Measurements from ENCODE around the gene CPLX1. TPM values are rescaled to one million over a fixed set of nuclear protein-coding genes. Genes with fewer than 3 reads are reported as not detected.

The CPLX1 gene
- total RNA-seq, 2 experiments from 2014 or later: 0.37 to 0.48 TPM

DNA sequence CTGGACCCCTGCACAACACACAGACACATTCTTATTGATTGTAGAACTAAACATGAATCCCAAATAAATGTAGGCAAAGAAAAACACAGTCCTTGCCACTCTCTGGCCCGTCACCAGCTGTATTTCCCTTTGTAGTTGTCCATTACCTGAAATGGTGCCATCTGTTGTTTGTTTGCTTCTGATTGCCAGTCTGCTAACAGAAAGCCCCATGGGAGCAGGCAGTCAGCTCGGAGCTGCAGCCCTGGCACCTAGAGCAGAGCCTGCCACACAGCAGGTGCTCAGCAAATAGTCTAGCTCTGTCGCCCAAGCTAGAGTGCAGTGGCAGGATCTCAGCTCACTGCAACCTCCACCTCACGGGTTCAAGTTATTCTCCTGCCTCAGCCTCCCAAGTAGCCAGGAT lies 28.9 kb downstream of the CPLX1 start:
- Mint-ChIP-seq H3K27ac (no peak overlapping the region), H3K4me1 (ENCODE audit: low read depth) (peaks cover 28% of the 10 kb centered on the region), H3K9me3 (no peaks in the 10 kb centered on the region), H3K4me3 (no peak overlapping the region), H3K36me3 (ENCODE audit: low read depth) (no peaks in the 10 kb centered on the region), H3K27me3 (ENCODE audit: low read depth) (peaks cover 39% of the 10 kb centered on the region)
- CTCF ChIA-PET: interaction anchor here (1.5 kb wide), 1 partner anchor 54 kb away, joined by 3 read pairs; no protein-coding TSS in a partner anchor
- no peak for DNase-seq
- intact Hi-C loops (cut with micrococcal nuclease): no loop called here

DNA sequence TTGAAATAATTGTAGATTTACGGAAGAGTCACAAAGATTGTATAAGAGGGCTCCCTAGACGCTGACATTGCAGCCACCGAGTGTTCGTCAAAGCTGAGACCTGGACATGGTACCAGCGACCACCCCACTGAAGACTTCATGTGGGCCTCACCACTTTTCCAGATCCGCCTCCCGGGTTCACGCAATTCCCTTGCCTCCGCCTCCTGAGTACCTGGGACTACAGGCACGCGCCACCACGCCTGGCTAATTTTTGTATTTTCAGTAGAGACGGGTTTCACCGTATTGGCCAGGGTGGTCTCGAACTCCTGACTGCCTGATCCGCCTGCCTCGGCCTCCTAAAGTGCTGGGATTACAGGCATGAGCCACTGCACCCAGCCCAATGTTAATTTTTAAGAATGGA lies 29.7 kb downstream of the CPLX1 start:
- Mint-ChIP-seq H3K4me1 (ENCODE audit: low read depth) (peaks cover 28% of the 10 kb centered on the region), H3K36me3 (ENCODE audit: low read depth) (no peaks in the 10 kb centered on the region), H3K27ac (no peak overlapping the region), H3K4me3 (no peak overlapping the region), H3K9me3 (no peaks in the 10 kb centered on the region), H3K27me3 (ENCODE audit: low read depth) (peaks cover 39% of the 10 kb centered on the region)
- DNase-seq: no peak
- CTCF ChIA-PET: no interaction called here
- intact Hi-C loops (cut with micrococcal nuclease): no loop called here

DNA sequence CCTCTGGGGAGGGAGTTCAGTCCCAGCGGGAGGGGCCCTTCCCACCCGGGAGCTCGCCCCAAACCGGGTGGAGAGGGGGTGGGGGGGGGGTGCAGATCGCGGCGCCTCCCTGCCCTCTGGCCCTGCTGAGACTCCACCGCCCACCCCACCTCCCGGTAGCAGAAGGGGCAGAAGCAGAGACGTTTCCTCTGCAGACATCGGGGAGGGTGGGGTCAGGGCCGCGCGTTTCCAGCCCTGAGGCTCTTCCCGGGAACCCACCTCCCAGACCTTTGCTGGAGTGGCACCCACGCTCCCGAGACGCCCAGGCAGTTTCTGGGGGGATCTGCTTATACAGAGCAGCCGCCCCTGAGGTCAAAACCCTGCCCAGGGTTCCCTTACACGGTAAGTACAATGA lies 30.2 kb downstream of the CPLX1 start:
- intact Hi-C loops (cut with micrococcal nuclease): no loop called here
- Mint-ChIP-seq H3K4me1 (ENCODE audit: low read depth) (peaks cover 28% of the 10 kb centered on the region), H3K4me3 (no peak overlapping the region), H3K9me3 (no peaks in the 10 kb centered on the region), H3K27me3 (ENCODE audit: low read depth) (peaks cover 41% of the 10 kb centered on the region), H3K36me3 (ENCODE audit: low read depth) (no peaks in the 10 kb centered on the region), H3K27ac (no peak overlapping the region)
- CTCF ChIA-PET: no interaction called here
- DNase-seq: no peak

DNA sequence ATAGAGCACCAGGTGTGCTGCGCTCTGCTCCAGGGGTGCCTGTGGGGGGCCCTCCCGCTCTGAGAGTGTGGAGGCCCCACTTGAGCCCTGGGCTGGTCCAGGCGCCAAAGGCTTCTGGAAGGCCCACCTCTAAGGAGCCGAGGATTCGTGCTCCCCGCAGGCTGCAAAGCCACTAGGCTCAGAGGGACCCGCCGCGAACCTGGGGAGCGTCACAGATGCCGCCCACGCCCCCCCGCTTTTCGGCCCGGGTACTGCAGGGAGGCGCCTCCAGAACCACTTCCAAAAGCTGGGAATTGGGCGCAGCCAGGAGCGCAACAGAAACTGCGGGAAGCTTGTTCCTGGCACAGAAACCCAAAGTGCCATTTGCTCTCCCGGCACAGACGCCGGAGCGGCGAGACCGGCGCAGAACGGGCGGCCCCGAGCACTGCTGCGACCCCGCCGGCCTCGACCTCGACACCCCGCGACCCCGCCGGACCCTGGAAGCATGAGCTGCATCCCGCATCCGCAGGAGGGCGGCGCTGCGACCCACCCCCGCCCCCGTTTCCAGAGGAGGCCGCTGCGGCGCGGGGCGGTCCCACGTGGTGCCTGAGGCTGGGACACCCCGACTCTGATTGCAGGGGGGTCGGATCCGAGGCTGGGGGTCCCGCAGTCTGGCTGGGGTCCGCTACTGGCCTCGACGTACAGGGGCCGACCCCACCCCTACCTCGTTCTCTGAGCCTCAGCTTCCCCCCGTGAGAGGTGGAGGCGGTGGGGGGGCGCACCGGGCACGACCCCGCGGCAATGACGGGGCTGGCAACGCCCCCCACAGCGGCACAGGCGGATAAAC lies 30.8 kb downstream of the CPLX1 start:
- Mint-ChIP-seq H3K9me3 (no peaks in the 10 kb centered on the region), H3K4me3 (peak overlapping the region; percentile 24), H3K4me1 (ENCODE audit: low read depth) (peaks cover 28% of the 10 kb centered on the region), H3K27me3 (ENCODE audit: low read depth) (peaks cover 44% of the 10 kb centered on the region), H3K36me3 (ENCODE audit: low read depth) (no peaks in the 10 kb centered on the region), H3K27ac (no peak overlapping the region)
- intact Hi-C loops (cut with micrococcal nuclease): no loop called here
- DNase-seq: no peak
- CTCF ChIA-PET: interaction anchor here (0.6 to 0.7 kb wide), 2 partner anchors 18 to 52 kb away, joined by 3 to 4 read pairs; no protein-coding TSS in a partner anchor

DNA sequence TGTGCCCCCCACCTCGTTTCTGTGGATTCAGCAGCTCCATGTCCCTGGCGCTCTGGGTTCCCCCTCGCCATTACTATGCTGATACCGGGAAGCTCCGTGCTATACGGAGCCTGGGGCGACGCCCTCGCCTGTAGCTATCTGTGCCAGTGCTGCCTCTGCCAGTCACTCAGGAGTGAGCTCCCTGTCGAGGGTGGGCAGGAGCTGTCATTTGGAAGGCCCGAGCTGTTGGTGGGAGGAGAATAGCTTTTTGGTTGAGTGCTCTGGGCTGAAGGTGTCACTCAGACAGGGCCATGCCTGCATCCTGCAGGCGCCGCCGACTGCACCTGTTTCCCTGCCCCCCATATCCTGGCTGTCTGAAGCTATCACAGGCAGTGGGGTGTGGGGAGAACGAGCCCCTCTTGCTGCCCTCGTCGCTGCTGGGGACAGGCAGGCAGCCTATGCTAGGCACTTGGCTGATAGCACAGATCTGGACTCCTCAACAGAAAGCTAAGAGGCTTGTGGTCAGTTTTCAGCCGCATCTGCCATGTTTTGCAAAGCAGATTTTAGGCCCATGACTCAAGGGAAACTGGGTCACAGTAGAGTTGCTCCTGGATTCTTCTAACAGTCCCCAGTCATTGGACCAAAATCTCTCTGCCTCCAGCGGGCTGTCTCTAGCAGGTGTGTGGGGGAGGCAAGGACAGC lies 31.8 kb downstream of the CPLX1 start:
- no peak overlapping the region for H3K4me3 Mint-ChIP-seq
- no peak overlapping the region for H3K27ac Mint-ChIP-seq
- no peak for DNase-seq
- intact Hi-C loops (cut with micrococcal nuclease): no loop called here
- peaks cover 44% of the 10 kb centered on the region for H3K27me3 Mint-ChIP-seq (ENCODE audit: low read depth)
- CTCF ChIA-PET: interaction anchor here (0.6 to 1.0 kb wide), 5 partner anchors 17 to 350 kb away, joined by 3 to 4 read pairs (median 3); no protein-coding TSS in a partner anchor
- no peaks in the 10 kb centered on the region for H3K9me3 Mint-ChIP-seq
- H3K36me3 Mint-ChIP-seq (ENCODE audit: low read depth): no peaks in the 10 kb centered on the region
- peaks cover 23% of the 10 kb centered on the region for H3K4me1 Mint-ChIP-seq (ENCODE audit: low read depth)

DNA sequence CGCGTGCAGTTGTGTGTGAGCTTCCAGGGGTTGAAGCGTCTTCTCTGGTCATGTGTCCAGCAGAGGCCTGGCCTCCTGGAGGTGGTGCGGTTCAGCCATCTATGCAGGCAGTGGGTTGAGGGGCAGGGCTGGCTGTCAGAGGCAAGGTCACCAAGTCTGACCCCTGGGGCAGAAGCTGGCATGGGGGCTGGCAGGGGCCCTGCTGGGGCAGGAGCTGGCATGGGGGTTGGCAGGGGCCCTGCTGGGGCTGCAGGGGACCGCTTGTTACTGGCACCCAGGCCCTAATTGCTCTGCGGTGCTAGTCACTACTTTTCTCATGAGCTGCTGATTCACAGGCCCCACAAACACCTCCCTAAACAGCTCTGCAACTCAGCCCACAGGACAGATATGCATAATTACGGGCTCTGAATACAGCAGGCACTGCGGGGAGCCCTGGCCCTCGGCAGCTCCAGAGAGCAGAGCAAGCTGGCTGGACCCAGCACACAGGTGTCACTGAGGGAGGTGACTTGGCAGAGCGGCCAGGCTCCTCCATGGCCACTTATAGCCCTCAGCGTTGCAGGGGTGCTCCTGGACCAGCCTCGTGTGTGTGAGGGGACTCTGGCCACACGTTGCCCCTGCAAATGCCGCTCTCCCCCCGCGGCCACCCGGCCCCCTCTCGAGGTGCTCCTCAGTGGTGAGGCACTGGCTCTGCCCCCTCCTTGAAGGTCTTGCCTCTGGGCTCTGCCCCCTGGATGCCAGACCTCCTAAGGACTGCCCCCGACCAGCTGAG lies 32.7 kb downstream of the CPLX1 start:
- Mint-ChIP-seq H3K36me3 (ENCODE audit: low read depth) (no peaks in the 10 kb centered on the region), H3K4me1 (ENCODE audit: low read depth) (peaks cover 20% of the 10 kb centered on the region), H3K9me3 (no peaks in the 10 kb centered on the region), H3K27me3 (ENCODE audit: low read depth) (peaks cover 44% of the 10 kb centered on the region), H3K4me3 (no peak overlapping the region), H3K27ac (no peak overlapping the region)
- no peak for DNase-seq
- intact Hi-C loops (cut with micrococcal nuclease): no loop called here
- CTCF ChIA-PET: interaction anchor here (0.6 to 1.0 kb wide), 4 partner anchors 11 to 213 kb away, joined by 3 to 4 read pairs (median 3); no protein-coding TSS in a partner anchor

DNA sequence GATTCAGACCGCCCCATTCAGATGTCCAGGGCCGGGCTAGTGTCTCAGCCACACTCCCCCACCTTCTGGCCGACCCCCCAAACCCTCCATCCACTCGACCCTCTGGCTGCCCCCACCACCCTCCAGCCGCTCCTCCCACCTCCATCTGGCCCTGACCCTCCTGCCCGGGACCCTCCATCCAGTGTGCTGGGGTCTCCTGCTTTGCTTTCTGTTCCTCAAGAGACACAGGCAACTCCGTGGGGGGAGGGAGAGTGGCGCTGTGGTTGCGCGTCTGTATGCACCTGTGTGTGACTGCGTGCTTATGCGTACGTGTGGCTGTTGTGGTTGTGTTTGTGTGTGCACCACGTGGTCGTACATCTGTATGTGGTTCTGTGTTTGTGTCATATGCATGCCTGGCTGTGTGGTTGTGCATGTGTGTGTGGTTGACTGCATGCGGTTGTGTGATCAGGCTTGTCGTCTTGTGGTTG lies 33.3 kb downstream of the CPLX1 start:
- CTCF ChIA-PET: interaction anchor here (1.0 kb wide), 2 partner anchors 11 to 50 kb away, joined by 3 to 4 read pairs; no protein-coding TSS in a partner anchor
- intact Hi-C loops (cut with micrococcal nuclease): no loop called here
- H3K4me1 Mint-ChIP-seq (ENCODE audit: low read depth): peaks cover 20% of the 10 kb centered on the region

DNA sequence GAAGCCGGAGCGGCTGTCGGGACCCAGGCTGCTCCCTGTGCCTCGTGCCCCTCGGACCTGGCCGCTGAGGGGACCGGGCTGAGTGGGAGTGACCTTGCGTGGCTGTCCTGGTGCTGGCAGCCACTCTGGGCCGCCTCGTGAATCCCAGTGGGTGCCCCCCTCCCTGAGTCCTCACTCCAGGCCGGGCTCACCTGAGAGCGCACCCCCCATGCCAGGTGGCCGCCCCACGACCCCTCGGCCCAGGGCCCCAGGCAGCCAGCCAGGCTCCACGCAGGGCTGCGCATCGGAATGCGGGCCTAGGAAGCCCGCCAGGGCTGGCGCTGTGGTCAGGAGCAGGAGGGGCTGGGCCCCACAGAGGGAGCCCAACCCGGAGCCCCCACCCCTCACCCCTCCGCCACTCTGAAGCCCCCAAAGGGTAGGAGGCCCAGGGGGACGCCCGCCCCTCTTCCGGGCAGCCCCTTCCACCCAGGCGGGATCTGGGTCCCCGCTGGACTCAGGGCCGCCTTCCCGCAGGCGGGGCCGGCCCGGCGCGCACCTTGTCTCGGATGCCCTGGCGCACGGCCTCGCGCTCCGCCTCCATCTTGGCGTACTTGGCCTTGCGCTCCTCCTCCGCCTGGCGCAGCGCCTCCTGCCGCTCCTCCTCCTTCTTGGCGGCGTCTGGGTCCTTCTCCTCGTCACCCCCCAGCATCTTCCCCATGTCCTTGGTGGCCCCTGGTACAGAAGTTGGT lies 33.9 kb downstream of the CPLX1 start:
- CTCF ChIA-PET: no interaction called here
- Mint-ChIP-seq H3K36me3 (ENCODE audit: low read depth) (no peaks in the 10 kb centered on the region), H3K4me1 (ENCODE audit: low read depth) (peaks cover 23% of the 10 kb centered on the region), H3K4me3 (peak overlapping the region; percentile 62), H3K27ac (no peak overlapping the region), H3K27me3 (ENCODE audit: low read depth) (peaks cover 48% of the 10 kb centered on the region), H3K9me3 (no peaks in the 10 kb centered on the region)
- intact Hi-C loops (cut with micrococcal nuclease): no loop called here
- peak; percentile 43 for DNase-seq

More for the DNA sequence above, 33.3 kb downstream of the CPLX1 start:
- DNase-seq: peak; percentile 55
- Mint-ChIP-seq H3K36me3 (ENCODE audit: low read depth) (no peaks in the 10 kb centered on the region), H3K9me3 (no peaks in the 10 kb centered on the region), H3K4me3 (peak overlapping the region; percentile 62), H3K27me3 (ENCODE audit: low read depth) (peaks cover 44% of the 10 kb centered on the region), H3K27ac (no peak overlapping the region)

DNA sequence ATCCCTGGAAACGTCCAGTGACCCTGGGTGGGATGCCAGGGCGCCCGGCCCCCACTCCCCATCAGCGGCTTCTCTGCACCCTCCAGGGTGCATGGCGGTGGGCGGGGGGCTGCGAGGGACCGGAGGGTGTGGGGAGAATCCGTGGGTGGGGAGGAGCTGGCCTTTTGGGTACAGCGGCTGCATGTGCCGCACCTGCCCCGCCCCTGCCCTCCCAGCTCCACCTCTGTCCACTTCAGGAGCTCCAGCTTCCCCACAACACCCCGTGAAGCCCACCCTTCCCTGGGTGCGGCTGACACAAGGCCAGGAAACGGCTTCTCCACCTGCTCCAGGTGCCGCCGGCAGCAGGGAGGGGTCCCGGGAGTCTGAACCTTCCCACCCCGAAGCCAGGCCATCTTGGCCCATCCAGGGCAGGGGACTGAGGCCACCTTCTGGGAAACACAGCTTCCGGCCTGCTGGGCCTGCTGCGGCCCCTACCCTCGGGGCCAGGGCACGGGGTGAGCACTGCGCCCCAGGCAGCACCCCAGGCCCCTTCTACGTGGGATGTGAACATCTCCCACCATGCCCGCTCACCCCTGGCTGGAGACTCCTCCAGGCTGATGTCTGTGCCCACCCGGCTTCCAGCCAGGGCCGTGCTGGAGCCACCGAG lies 34.6 kb downstream of the CPLX1 start:
- CTCF ChIA-PET: no interaction called here
- Mint-ChIP-seq H3K4me1 (ENCODE audit: low read depth) (peaks cover 23% of the 10 kb centered on the region), H3K4me3 (no peak overlapping the region), H3K27me3 (ENCODE audit: low read depth) (peaks cover 41% of the 10 kb centered on the region), H3K27ac (no peak overlapping the region), H3K36me3 (ENCODE audit: low read depth) (no peaks in the 10 kb centered on the region), H3K9me3 (no peaks in the 10 kb centered on the region)
- intact Hi-C loops (cut with micrococcal nuclease): no loop called here
- no peak for DNase-seq

DNA sequence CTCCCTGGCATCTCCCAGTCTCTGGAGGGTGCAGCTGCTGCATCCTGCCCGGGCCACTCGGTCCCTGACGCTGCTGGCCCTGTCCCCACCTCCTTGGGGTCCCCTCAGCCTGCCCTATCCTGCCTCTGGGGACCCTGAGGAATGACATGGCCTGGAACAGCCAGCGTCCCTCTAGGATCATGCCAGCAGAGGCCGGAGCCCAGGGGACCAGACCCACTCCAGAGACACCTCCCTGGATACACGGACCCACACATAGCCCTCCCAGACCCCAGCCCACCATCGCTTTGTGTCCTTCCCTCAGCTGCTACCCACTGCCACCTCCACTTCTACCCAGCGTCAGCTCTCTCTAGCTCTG lies 35.5 kb downstream of the CPLX1 start:
- H3K4me3 Mint-ChIP-seq: no peak overlapping the region

DNA sequence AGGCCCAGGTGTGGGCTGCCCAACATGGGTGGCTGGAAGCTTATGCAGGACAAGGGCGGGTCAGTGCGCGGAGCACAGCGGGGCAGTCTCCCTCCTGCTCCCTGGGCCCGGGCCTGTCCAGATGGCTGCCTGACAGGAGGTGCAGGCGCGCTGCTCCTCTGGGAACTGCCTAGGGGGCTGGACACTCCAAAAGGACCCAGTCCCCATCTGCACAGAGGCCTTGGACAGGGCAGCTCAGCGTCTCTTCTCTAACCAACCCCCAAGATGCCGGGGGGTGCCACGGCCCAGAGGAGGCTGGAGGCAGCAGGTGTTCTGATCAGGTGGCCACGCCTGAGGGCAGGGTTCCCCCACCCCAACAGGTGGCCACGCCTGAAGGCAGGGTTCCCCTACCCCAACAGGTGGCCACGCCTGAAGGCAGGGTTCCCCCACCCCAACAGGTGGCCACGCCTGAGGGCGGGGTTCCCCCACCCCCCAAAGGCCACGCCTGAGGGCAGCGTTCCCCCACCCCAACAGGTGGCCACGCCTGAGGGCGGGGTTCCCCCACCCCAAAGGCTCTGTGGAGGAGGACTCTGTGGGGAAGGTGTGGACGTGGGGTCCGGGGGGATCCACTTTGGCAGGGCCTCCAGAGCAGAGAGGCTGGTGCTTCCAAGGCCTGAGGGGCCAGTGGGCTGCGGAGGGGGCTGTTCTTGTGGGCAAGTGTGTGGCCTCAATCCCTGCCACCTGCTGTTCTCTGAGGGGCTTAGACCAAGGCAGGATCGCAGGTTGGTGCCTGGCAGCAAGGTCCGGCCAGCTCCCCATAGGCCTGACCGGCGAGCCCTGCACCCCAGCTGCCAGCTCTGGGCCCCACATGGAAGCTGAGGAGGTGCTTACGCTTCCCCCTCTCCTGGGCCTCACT lies 36.1 kb downstream of the CPLX1 start:
- peaks cover 23% of the 10 kb centered on the region for H3K4me1 Mint-ChIP-seq (ENCODE audit: low read depth)
- intact Hi-C loops (cut with micrococcal nuclease): no loop called here

More for the DNA sequence above, 35.5 kb downstream of the CPLX1 start:
- Mint-ChIP-seq H3K9me3 (no peaks in the 10 kb centered on the region), H3K4me1 (ENCODE audit: low read depth) (peaks cover 22% of the 10 kb centered on the region), H3K36me3 (ENCODE audit: low read depth) (no peaks in the 10 kb centered on the region), H3K27me3 (ENCODE audit: low read depth) (peaks cover 36% of the 10 kb centered on the region), H3K27ac (no peak overlapping the region)
- no peak for DNase-seq
- CTCF ChIA-PET: no interaction called here
- intact Hi-C loops (cut with micrococcal nuclease): no loop called here

More for the DNA sequence above, 36.1 kb downstream of the CPLX1 start:
- no peaks in the 10 kb centered on the region for H3K9me3 Mint-ChIP-seq
- CTCF ChIA-PET: no interaction called here
- H3K27me3 Mint-ChIP-seq (ENCODE audit: low read depth): peaks cover 40% of the 10 kb centered on the region
- no peak overlapping the region for H3K27ac Mint-ChIP-seq
- no peak overlapping the region for H3K4me3 Mint-ChIP-seq
- no peak for DNase-seq
- H3K36me3 Mint-ChIP-seq (ENCODE audit: low read depth): no peaks in the 10 kb centered on the region

Data from activated naive CD4-positive, alpha-beta T cell treated with anti-CD3 and anti-CD28 coated beads for 36 hours (primary cell).